ENCODE results near the gene IYD.

Gene IYD, protein sequence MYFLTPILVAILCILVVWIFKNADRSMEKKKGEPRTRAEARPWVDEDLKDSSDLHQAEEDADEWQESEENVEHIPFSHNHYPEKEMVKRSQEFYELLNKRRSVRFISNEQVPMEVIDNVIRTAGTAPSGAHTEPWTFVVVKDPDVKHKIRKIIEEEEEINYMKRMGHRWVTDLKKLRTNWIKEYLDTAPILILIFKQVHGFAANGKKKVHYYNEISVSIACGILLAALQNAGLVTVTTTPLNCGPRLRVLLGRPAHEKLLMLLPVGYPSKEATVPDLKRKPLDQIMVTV

DNA sequence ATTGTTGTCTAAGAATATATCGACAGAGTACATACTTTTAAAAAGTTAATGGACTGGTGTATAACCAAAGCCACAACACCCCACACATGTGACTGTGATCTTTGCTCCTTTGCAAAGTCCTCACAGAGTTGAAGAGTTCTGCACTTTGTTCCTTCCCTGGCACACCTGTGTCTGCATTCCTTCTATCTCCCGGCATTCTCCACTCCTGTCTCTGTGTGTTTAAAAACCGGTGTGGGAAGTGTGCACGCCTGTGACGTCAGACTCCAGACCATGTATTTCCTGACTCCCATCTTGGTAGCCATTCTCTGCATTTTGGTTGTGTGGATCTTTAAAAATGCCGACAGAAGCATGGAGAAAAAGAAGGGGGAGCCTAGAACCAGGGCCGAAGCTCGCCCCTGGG is at the start of gene IYD:
IYD (plus strand) TSS at position 251 of the 400 bp plus-strand sequence; CDS start at position 271, 20 bp downstream.
- DNase-seq, result no peak

DNA sequence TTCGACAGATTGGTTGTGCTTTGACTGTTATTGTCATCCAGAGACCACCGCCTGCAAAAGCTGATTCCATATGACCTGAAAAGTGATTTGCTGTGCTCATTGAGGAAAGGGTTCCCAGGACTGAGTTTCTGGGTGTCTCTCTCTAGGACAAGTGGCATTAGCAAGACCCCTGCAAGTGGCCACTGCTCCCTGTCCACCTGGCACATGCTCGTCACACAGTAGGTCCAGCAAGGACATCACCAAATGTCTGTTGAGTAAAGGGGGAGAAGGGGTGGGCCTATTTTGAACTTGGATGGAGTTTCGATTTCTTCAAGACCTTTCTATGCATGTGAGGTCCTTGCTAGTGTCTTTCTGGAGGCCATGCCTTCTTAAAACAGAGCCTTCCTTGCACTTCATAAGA is 48.9 kb upstream of the IYD start:
- no peak for DNase-seq

DNA sequence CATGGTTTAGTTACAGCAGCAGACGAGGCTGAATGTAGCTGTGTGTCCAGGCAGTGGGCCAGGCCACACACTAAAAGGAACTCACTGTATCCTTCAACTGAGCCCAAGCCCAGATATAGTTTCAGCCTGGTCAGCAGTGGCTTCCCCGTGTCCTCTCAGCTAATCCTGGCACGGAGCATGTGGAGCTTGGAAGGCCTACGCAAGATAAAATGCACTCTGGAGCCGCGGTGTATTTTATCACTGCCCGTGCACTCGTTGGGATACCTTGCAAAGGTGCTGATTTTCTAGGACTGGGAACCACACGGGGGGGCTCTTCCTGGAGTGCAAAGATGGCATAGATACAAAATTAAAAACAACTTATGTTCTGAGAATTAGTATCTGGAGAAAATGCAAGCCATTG is 48.4 kb upstream of the IYD start:
- no peak for DNase-seq

DNA sequence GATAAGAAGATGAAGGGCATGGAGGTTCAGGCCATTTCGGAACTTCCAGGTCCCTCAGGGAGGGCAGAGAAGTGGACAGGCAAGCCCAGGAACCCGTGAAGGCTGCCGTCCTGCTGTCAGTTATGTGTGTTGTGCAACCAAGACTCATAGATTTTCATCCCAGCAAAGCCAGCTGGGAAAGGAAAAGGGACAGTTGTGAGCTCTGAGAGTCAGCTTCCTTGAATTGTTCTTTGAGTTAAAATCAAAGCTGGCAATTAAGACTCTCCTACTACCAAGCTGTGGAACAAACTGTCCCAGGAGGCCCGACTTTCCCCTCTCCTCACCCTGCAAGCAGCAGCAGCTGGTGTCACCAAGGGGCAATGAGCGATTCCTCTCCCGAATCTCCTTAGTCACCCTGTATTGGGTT is 46.3 kb upstream of the IYD start:
- DNase-seq, result no peak

DNA sequence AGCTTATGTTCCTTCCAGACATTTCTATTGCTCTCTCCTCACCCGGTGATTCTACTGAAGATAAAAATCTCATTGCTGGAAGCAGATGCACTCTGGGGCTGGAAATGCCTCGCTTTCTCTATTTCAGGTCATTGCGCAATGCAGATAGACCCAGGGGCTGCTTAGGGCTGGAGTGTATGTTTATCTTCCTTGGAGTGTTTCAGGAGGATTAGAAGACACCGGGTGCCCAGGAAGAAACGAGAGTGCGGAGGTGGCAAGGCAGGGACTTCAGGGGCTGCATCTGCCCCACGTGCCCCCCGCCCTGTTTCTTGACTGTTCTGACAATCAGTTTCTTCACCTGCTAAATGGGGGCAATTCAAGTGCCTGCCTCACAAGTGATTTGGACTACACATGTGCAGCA is 45.6 kb upstream of the IYD start:
- DNase-seq, result no peak

DNA sequence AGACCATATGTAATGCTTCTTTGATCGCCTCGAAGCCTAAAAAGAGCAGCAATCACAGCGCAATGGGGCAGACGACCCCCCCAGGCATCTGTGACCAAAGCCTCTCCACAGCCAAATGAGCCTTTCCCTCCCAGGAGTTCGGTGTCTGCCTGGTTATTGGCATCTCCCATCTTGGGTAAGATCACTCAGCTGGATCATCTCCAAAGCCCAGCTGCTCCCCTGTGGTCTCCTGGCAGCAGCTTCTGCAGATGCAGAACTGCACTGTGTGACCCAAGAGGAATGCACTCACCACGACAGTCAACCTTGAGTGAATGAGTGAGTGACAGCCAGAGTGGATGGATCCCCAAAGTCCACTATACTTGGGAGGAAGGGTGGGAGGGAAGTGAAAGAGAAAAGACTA is 44.8 kb upstream of the IYD start:
- no peak for DNase-seq

DNA sequence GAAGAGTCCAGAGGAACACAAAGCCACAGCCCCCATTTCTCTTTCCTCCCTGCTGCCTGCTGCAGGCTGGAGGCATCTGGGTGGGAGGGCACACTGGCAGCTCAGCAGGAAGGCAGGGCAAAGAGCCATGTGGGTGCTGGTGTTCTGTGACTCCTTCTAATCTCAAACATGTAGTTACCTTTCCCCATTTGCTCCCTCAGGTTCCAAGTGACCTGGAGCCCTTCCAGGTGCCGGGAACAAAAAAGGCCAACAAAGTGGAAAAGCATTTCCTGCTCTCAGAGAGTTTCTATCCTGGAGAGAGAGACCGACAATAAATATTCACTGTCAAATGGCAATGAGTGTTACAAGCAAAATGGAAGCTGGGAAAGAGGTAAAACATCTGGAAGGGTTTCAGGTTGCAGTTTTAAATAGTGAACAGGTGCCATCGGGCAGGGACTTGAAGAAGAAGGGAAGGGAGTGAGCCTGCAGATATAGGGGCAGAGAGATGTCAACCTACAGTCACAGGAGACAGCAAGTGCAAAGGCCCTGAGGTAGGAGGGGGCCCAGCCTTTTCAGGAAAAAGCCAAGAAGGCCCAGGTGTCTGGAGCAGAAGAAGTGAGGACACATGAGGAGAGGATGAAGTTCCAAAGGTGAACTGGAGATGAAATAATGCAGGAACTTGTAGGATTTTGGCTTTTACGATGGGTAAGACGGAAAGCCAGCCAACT is 43.6 kb upstream of the IYD start:
- no peak for DNase-seq

DNA sequence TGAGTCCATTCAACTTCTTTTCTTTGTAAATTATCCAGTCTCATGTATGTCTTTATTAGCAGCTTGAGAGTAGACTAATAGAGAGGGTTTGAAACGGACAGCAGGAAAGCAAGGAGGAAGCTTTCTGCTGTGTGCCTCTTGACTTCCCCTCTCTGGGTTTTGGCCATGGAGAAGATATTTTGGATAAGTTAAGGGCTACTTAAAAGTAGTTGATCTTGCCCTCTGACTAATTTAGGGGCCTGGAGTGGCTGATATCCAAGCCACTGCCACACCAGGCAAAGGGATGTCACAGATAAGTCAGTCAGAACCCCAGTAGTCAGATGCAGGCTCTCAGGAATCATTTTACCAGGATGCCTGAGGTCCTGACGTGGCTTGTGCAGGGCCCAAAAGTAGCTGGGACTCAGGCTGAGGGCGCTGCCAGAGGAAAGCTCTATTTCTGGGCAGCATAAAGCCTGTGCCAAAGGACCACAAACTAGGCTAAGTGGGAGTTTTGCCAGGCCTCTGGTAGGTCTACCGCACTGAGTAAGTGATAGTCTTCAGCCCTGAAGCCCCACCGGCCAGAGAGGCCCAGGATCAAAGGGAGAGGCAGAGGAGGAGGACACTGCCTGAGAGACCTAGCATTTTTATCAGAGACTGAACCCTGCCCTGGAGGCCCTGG is 41.6 kb upstream of the IYD start:
- DNase-seq, result no peak

DNA sequence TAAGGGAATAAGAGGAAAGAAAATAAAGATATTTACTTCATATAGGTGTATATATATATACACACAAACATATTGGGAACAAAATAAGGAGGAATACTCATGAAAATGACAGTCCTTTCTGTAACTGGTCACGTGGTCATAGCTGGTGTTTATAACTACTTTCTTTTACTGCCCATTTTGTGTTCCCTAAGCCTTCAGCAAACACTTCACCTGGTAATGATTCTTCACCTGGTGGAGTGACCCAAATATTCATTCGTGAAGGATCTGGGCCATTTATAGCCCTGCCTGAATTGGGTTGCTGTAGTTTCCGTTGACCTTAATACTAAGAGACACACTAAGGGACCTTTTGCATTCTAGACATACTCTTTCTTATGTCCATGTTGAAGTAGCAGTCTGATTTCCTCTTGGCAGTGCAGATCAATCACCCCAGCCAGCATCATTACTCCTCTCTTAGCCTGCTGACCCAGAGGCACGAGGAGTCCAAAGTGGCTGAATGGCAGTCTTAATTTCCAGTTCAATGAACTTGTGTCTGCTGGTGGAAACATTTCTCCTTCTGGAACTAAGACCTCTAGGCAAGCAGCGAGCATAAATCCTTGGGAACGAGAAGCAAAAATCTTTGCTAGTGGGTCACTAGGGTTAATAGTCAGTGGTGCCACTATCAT is 39.9 kb upstream of the IYD start:
- DNase-seq, result no peak

DNA sequence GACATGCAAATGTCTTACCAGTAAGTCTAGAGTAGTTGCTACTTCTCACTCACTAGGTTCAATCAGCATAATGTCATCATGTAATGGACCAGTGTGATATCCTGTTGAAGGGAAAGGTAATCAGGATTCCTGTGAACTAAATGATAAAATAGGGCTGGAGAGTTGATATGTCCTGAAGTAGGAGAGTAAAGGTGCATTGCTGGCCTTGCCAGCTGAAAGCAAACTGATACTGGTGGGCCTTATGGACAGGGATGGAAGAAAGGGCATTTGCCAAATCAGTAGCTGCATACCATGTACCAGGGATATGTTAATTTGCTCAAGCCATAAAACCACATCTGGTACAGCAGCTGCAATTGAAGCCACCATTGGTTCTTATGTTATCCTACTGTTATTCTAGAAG is 37.5 kb upstream of the IYD start:
- no peak for DNase-seq

DNA sequence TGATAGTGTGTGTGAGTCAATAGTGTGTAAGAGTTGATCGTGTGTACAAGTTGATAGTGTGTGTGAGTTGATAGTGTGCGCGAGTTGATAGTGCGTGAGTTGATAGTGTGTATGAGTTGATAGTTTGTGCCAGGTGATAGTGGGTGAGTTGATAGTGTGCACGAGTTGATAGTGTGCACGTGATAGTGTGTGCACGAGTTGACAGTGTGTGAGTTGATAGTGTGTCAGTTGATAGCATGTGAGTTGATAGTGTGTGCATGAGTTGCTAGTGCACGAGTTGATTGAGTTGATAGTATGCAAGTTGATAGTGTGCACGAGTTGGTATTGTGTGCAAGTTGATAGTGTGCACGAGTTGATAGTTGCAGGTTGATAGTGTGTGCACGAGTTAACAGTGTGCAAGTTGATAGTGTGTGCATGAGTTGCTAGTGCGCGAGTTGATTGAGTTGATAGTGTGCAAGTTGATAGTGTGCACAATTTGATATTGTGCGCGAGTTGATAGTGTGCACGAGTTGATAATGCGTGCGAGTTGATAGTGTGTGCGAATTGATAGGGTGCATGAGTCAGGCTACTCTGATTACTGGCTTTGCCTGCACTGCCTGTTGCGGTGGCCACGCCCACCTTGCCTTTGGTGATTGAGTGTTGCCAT is 35.8 kb upstream of the IYD start:
- no peak for DNase-seq

DNA sequence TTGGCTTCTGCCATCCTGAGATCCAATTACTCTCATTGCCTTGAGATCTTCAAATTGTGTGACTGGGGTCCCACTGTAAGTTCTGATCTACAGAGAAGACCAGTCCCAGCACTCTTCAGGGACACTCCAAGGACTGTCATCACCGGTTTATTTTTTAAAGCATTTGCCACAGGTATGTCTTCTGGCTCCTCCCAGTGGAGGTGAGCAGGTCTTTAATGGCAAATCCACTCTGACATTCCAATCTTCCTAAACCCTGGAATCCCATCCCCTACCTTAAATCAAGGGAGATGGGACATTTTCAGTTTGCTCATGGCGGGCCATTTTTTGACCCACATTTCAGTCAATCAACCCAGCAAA is 35.2 kb upstream of the IYD start:
- no peak for DNase-seq

DNA sequence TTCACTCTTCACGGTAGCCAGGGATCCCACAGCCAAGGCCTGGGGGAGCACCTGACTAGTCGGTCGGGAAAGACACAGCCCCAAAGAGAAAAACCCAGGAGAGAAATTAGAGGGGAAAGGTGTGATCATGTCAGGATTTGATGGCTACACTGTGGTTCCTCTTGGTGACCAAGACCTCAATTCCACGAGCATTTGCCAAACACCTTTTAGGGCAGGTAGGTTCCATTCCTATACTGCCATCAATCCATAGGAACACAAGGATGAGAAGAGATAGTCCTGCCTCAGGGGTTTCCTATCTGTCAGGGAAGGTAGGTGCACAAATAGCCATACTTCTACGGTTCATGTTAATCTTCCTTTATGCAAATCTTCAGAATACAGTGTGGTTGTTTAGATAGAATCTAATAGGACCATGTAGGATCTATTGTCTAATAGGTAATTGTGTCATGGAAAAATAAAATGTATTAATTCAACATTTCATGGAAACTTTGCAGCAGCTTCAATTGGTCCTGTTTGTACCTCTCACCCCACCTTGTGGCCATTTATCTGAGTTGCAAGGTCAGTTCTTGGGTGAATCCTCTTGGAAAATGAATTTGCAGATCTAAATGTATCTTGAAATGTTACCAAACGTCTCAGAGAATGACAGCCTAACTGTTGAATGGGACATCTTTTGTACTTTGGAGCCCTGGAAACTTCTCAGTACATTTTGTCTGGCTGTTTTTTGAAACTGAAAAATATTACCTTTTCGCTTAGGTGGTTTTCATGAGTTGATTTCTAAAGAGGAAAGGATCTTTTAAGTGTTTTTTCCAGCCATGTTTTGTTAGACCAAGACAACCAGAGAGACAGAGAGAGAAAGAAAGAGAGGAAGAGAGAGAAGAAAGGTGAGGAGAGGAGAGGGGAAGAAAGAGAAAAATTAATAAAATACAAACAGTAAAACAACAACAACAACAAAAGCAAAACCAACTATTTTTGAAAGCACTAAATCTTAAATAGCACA is 33.7 kb upstream of the IYD start:
- DNase-seq, result peak; percentile 54

DNA sequence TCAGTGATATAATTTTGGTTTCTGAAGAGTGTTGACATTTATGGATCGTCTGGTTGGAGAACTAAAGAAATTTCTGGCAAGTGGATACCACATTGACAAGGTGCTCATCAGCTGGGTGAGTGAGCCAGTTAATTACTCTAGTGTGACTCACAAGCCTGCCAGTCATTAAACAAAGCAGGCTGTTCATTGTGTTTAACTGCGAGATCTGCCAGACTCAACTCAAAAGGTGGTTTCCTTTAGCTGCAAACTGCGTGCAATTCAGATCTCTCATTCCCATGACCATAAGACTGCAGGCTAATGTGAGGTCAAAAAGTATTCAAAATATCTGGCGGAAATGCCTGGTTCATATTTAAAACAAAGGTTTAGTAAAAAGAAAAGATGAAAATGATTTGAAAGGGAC is 32.5 kb upstream of the IYD start:
- DNase-seq, result no peak

DNA sequence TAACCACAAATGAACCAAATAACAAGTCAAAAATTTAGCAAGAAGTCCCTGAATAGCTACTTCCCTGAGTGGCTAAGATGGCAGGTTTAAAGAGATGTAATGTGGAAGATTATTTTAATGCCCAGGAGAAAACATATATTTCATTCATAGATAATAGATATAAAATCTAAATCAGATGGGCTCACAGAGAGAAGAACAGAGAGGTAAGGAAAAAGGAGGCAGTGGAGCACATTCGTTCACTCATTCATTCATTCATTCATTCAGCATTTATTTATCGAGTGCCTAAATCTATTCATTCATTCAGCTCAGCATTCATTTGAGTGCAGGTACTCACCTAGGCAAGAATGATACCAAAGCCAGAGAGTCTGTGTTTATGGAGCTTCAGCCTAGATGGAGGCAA is 32.1 kb upstream of the IYD start:
- no peak for DNase-seq

DNA sequence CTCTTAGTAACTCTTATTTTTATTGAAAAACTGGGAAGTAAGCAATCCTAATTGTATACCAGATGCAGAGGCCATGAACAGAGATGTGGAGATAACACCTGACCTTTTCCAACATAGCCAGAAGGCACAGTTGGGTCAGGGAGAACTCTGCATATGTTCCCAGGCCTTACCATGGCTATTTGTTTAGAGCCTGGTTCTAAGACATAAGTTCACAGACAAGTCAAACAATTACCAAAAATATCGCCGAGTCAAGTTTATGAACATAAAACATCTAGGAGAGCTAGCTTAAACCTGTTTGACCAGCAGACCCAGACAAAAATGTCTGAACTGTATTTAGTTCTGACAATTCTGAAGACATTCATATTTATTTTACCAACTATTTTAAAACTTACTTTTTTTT is 26.7 kb upstream of the IYD start:
- no peak for DNase-seq

DNA sequence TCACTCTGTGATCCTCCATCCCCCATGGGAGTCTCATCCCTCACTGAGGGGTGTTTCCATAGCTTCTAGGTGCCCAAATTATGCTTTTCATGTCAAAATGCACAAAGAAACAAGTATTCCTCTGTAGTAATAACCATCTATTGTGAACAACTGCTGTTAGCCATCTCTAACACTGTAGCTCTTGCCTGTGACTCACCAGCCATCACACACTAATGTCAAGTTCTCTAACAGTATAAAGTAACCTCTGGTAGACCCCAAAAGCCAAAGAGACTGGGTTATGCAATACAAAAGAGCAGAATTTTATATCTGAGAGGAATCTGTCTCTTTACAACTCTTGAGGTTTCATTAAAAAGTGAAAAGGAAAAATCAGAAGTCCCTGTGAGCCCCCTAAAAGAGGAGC is 25.4 kb upstream of the IYD start:
- DNase-seq, result no peak

DNA sequence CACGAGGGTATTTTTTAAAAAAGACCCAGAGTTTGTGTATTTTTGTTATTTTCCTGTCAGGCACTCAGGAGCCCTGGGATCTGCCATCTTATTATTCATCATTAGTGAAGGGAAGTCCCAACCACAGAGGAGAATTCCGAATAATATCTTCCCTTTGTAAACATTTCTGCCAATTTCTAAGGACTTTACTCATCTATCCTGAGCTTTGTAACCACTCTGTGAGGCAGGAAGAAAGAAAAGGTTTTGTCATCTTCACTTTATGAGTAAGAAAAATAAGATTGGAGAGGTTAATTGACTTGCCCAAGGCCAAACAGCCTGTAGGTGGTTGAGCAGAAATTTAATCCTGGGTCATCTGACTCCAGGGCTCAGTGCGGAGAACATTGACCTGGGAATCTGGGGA is 23.0 kb upstream of the IYD start:
- DNase-seq, result peak; percentile 33

DNA sequence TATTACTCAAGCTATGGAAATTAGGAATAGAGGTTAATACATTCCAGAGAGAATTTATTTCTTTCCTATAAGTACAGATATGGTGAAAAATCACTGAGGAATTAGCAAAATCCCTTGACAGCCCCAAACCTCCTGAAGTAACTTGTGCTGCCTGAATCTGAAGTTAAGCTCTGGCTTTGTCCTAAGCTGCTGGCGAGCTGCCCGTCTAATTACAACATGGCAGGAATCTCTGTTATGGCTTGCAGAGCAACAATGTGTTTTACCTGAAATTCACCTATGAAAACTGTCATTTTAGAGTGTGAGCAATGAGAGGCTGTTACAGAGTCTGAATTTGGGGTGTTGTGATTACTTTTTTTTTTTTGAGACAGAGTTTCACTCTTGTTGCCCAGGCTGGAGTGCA is 22.5 kb upstream of the IYD start:
- no peak for DNase-seq

DNA sequence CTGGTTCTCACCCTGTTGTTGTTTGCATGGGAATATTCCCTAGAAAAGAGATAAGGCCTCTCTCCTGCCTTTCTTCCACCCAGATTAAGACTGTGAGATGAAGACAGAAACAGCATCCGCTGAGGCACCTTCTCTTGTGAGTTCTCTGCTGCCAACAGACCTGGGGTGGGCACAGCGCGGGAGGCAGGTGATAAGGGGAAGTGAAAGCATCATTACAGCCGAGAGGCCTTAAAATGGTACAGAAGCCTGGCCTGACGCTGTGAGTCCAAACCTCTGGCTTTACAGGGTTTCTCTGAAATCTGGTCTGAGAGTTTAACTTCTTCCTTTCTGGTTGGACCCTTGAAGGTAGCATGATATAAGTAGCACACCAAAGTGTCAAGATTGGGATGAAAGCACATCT is 21.0 kb upstream of the IYD start:
- DNase-seq, result no peak

DNA sequence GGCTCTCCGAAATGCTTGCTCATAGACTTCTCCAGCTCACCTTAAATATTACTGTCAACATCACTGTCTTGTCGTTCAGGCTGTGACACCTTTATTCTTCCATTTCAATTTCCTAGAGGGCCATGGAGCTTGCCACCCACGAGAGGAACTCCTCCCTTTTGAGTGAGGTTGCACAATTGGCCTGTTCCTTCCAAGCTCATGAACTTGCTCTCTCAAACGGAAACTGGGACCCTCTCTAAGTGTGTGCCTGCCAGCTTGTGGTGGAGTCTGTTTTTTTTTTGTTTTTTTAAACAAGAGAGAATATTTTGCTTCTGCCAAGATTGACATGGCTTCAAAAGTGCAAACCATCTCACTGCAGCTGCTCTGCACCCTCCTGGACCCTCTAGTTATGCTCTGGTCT is 19.3 kb upstream of the IYD start:
- no peak for DNase-seq

All from EL (cell line).